ENCODE data around the gene VEZT.

DNA sequence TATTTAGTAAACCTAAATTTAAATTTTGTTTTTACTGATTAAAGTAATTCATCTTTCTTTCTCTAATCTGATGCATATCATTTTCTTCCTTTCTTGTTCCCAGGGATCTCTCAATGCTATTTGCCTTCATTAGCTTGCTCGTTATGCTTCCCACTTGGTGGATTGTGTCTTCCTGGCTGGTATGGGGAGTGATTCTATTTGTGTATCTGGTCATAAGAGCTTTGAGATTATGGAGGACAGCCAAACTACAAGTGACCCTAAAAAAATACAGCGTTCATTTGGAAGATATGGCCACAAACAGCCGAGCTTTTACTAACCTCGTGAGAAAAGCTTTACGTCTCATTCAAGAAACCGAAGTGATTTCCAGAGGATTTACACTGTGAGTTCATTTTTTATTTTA lies 48.6 kb downstream of the VEZT start:
- TF ChIP-seq ZC3H10 (CRISPR knock-in tag; IDR thresholded peaks at IDR 0.05) (no peak), TCF4 (CRISPR knock-in tag; IDR thresholded peaks at IDR 0.05; ENCODE audit: borderline replicate concordance) (no peak), BACH2 (CRISPR knock-in tag; IDR thresholded peaks at IDR 0.05; ENCODE audit: borderline replicate concordance) (no peak), RARB (CRISPR knock-in tag; IDR thresholded peaks at IDR 0.05) (no peak), OSR1 (CRISPR knock-in tag; IDR thresholded peaks at IDR 0.05) (no peak), ZNF70 (CRISPR knock-in tag; IDR thresholded peaks at IDR 0.05) (no peak), PATZ1 (CRISPR knock-in tag; IDR thresholded peaks at IDR 0.05; ENCODE audit: borderline replicate concordance) (no peak), ZNF565 (CRISPR knock-in tag; conservative IDR thresholded peaks at IDR 0.05; ENCODE audit: low read depth) (no peak), ZNF8 (CRISPR knock-in tag; IDR thresholded peaks at IDR 0.05) (no peak), ARNTL (CRISPR knock-in tag; IDR thresholded peaks at IDR 0.05; ENCODE audit: borderline replicate concordance, low read depth) (no peak), ISL1 (CRISPR knock-in tag; IDR thresholded peaks at IDR 0.05) (no peak), TSHZ2 (CRISPR knock-in tag; IDR thresholded peaks at IDR 0.05) (no peak), ZFP3 (CRISPR knock-in tag; IDR thresholded peaks at IDR 0.05) (no peak)
- TF ChIP-seq, protein P1, sequence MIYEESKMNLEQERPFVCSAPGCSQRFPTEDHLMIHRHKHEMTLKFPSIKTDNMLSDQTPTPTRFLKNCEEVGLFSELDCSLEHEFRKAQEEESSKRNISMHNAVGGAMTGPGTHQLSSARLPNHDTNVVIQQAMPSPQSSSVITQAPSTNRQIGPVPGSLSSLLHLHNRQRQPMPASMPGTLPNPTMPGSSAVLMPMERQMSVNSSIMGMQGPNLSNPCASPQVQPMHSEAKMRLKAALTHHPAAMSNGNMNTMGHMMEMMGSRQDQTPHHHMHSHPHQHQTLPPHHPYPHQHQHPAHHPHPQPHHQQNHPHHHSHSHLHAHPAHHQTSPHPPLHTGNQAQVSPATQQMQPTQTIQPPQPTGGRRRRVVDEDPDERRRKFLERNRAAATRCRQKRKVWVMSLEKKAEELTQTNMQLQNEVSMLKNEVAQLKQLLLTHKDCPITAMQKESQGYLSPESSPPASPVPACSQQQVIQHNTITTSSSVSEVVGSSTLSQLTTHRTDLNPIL (CRISPR knock-in tag; IDR thresholded peaks at IDR 0.05; ENCODE audit: low read depth): no peak

All from SK-N-SH treated with all-trans-retinoic acid at 6 μM for 48 hours (cell line).